Tibial nerve (tissue), 4 donors: ENCODE measurements around the gene CPS1. TPM values are rescaled to one million over a fixed set of nuclear protein-coding genes. Genes with fewer than 3 reads are reported as not detected.

ENCODE experiments used
- DNase-seq, 2 donors: peaks; one replicate each; pipeline ENCODE4 v3.0.0-alpha.2; 2019; ENCODE audit warnings: low spot score in 2 of 2
- H3K27ac ChIP-seq, 4 donors: fragments of 200-600 bp; sonication (generic) in 3 of 4; one replicate each; pipeline ENCODE4 v1.5.1; 2017 to 2019; ENCODE audit warnings: mild to moderate bottlenecking in 1 of 4
- H3K27me3 ChIP-seq, 2 donors: fragments of 200-600 bp; sonication (generic) in 1 of 2; one replicate each; pipeline versions ENCODE4 v1.5.1 to v1.6.0; 2017 to 2019
- H3K36me3 ChIP-seq, 3 donors: fragments of 200-600 bp; sonication (generic); one replicate each; pipeline ENCODE4 v1.5.1; 2018 to 2019
- H3K4me1 ChIP-seq, 4 donors: fragments of 200-600 bp; sonication (generic) in 3 of 4; one replicate each; pipeline ENCODE4 v1.5.1; 2017 to 2019
- H3K4me3 ChIP-seq, 4 donors: fragments of 200-600 bp; sonication (generic) in 3 of 4; one replicate each; pipeline ENCODE4 v1.5.1; 2017 to 2019; ENCODE audit warnings: mild to moderate bottlenecking in 1 of 4, moderate library complexity in 1 of 4
- H3K9me3 ChIP-seq, 4 donors: fragments of 200-600 bp; sonication (generic) in 3 of 4; one replicate each; pipeline ENCODE4 v1.5.1; 2017 to 2019
- EP300 ChIP-seq, 2 donors: sonication (generic); formaldehyde crosslinking; IDR thresholded peaks; one replicate each; pipeline ENCODE4 v1.6.1; 2017; ENCODE audit warnings: antibody characterized with exemption in 2 of 2, mild to moderate bottlenecking in 1 of 2
- POLR2A ChIP-seq, 2 donors: fragments of 450-650 bp; IDR thresholded peaks; one replicate each; pipeline ENCODE4 v1.6.1; 2017; ENCODE audit warnings: antibody characterized with exemption in 2 of 2, mild to moderate bottlenecking in 2 of 2, moderate library complexity in 2 of 2
- WGBS, 2 donors: methylation state at CpG; one replicate each; pipeline ENCODE4 v1.1.5; 2018; 5-methylcytosine and 5-hydroxymethylcytosine counted together
- total RNA-seq, 4 donors: library from RNA; depleted of rRNA; stranded (reverse); fragments of >200 nt; gene quantifications; one replicate each; pipeline ENCODE4 v1.1.0, GENCODE V29; 2016
- TF ChIP-seq, protein P1 (sequence below), 5 experiments: fragments of 200-600 bp in 3 of 5; fragments of 450-650 bp in 2 of 5; sonication (generic) in 3 of 5; IDR thresholded peaks; one replicate each; pipeline ENCODE4 v1.5.1; 2016 to 2019; ENCODE audit warnings: antibody characterized with exemption in 5 of 5, mild to moderate bottlenecking in 3 of 5, moderate library complexity in 2 of 5

The CPS1 gene
- total RNA-seq, 4 donors from 2014 or later = 5.9 to 15.1 (median 7.7) TPM

DNA sequence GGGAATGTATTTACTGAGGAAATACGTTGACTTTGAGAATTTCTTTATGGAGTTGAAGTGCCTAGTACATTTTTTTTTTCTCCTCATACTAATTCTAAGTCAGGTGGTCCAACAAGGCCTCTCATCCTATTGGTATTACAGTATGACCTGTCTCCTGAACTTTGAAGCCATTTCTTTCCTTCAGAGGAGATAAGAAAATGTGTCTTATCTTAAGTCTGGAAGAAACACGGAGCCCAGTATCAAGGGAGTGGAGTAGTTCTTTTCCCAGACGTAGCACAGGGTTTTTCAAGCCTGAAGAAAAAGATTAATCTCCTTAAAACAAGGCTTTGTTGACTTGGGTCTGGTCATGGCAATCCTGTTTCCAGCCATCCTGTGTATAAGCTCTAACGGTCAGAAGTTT is 11.6 kb upstream of the CPS1 start:
- TF ChIP-seq POLR2A (IDR thresholded peaks at IDR 0.05) = no peak
- no peak for TF ChIP-seq EP300 (IDR thresholded peaks at IDR 0.05)
- TF ChIP-seq, protein P1, sequence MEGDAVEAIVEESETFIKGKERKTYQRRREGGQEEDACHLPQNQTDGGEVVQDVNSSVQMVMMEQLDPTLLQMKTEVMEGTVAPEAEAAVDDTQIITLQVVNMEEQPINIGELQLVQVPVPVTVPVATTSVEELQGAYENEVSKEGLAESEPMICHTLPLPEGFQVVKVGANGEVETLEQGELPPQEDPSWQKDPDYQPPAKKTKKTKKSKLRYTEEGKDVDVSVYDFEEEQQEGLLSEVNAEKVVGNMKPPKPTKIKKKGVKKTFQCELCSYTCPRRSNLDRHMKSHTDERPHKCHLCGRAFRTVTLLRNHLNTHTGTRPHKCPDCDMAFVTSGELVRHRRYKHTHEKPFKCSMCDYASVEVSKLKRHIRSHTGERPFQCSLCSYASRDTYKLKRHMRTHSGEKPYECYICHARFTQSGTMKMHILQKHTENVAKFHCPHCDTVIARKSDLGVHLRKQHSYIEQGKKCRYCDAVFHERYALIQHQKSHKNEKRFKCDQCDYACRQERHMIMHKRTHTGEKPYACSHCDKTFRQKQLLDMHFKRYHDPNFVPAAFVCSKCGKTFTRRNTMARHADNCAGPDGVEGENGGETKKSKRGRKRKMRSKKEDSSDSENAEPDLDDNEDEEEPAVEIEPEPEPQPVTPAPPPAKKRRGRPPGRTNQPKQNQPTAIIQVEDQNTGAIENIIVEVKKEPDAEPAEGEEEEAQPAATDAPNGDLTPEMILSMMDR (IDR thresholded peaks at IDR 0.05) = no peak
- no peak for DNase-seq

DNA sequence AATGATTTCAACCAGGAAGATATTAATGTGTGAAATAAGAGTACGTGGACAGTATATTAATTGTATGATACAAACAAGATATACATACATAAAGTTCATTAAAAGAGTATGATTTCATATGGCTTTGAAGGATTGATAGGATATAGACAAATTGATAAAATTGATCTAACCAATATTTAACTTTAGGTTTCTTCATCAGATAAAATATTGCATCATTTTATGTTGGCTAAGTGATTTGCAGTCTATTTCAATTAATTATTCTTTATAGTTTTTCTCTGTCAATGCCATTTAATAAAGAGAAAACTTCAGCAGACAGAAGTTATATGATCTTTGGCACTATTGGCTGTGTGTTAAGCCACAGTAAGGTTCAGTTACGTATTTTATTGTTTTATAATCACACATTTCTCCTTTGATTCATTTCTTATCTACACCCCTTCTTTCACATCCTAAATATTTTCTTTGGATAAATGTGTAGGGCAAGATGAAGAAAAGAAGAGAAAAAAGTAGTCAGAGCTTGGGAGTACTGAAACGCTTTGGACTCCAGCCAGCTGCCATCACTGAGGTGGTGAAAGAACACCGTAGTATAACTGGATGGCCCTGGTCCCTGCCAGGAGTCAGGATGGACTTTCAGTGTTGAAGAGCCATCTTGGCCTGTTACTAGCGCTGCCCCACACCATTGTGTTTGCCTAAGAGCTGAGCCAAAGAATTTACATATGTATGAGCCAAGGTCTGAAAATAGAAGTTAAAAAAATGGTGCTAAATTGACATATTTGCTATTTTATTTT is 9.8 kb upstream of the CPS1 start:
- no peaks in the 10 kb centered on the region for H3K4me1 ChIP-seq
- no peaks in the 10 kb centered on the region for H3K36me3 ChIP-seq
- H3K27ac ChIP-seq = no peak overlapping the region
- no peak for DNase-seq
- TF ChIP-seq POLR2A (IDR thresholded peaks at IDR 0.05) (no peak), EP300 (IDR thresholded peaks at IDR 0.05) (no peak)
- WGBS, 2 donors = 72% methylated on average over 5 of the region's 5 CpGs
- H3K9me3 ChIP-seq = no peaks in the 10 kb centered on the region
- H3K4me3 ChIP-seq = no peak overlapping the region
- no peaks in the 10 kb centered on the region for H3K27me3 ChIP-seq

More for the DNA sequence above, 11.6 kb upstream of the CPS1 start:
- no peaks in the 10 kb centered on the region for H3K9me3 ChIP-seq
- H3K27me3 ChIP-seq = no peaks in the 10 kb centered on the region
- no peaks in the 10 kb centered on the region for H3K4me1 ChIP-seq
- no peaks in the 10 kb centered on the region for H3K36me3 ChIP-seq
- H3K27ac ChIP-seq = no peak overlapping the region
- H3K4me3 ChIP-seq = no peak overlapping the region
- WGBS, 2 donors = 79 to 80% methylated on average over 4 of the region's 4 CpGs

DNA sequence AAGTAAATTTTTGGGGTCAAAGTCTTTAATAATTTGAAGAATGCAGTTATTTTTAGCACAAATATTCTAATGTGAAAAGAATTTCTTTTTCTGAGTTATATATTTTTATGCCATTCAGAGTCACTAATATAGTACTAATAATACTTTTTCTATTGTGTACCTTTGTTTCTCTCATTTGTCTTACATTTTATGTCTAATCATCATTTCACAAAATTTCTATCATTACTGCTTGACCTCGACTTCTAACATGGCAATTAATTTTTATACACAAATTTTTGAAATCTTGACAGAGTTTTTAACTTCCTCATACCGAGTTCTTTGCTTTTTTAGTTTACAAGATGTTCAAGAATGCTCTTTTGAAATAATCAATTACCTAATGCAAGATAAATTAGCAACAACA is 8.4 kb upstream of the CPS1 start:
- peaks cover 0 to 2% (median 0%) of the 10 kb centered on the region in 4 donors for H3K4me1 ChIP-seq
- no peak for DNase-seq
- no peaks in the 10 kb centered on the region for H3K36me3 ChIP-seq
- H3K27ac ChIP-seq = no peak overlapping the region
- H3K4me3 ChIP-seq = no peak overlapping the region
- no peaks in the 10 kb centered on the region for H3K27me3 ChIP-seq
- H3K9me3 ChIP-seq = no peaks in the 10 kb centered on the region
- TF ChIP-seq, protein P1 (IDR thresholded peaks at IDR 0.05) = no peak
- TF ChIP-seq EP300 (IDR thresholded peaks at IDR 0.05) = no peak
- TF ChIP-seq POLR2A (IDR thresholded peaks at IDR 0.05) = no peak
- WGBS, 2 donors = 61 to 77% methylated on average over 2 of the region's 2 CpGs

DNA sequence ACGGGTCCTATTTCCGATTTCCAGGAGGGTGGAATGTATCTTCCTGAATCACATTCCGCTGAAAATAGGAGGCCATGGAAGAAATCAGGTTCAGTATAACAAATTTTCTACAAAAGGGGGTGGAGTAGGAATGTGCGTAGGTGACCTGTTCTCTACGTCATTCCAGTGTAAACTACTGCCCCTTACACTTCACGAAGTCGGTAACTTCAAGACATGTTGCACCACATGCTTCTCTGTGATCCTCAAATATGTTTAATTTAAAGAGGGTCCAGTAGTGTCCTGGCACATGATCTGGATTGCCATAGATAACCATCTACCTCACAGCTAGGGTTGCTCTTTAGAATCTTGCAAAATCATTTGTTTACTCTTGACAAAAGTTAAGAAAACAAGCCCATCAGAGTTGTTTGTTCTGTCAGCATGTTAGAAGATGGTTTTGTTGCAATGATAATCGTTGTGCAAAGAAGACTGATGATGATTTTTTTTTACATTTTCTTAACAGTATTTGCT is 7.5 kb upstream of the CPS1 start:
- DNase-seq = no peak
- WGBS, 2 donors = 88 to 93% methylated on average over 8 of the region's 8 CpGs
- H3K27ac ChIP-seq = no peak overlapping the region

DNA sequence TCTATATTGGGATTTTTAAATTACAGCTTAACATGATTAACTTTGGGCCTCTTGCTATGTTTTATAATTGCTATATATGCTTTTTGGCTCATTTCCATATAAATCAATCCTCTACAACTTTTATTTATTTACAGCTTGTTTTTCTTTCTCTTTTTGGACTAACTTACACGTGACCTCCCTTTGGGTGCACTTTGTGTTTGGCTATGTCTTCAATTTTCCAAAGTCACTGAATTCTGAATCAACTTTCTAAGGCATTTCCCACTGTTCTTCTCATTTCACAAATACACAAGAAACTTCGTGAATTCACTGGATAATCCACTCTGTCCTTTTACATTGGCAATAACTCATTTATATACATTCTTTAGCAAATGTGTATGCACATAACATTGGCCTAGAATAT is 5.4 kb upstream of the CPS1 start:
- TF ChIP-seq EP300 (IDR thresholded peaks at IDR 0.05) (no peak), POLR2A (IDR thresholded peaks at IDR 0.05) (no peak)
- TF ChIP-seq, protein P1 (IDR thresholded peaks at IDR 0.05) = no peak
- DNase-seq = no peak
- Histone ChIP-seq H3K36me3 (no peaks in the 10 kb centered on the region), H3K4me1 (peaks cover 0 to 7% (median 0%) of the 10 kb centered on the region in 4 donors), H3K27me3 (no peaks in the 10 kb centered on the region), H3K27ac (no peak overlapping the region), H3K9me3 (no peaks in the 10 kb centered on the region), H3K4me3 (no peak overlapping the region)
- 48 to 65% methylated on average over 2 of the region's 2 CpGs for WGBS, 2 donors

More for the DNA sequence above, 7.5 kb upstream of the CPS1 start:
- H3K9me3 ChIP-seq = no peaks in the 10 kb centered on the region
- H3K27me3 ChIP-seq = no peaks in the 10 kb centered on the region
- no peak overlapping the region for H3K4me3 ChIP-seq
- TF ChIP-seq POLR2A (IDR thresholded peaks at IDR 0.05) = no peak
- TF ChIP-seq EP300 (IDR thresholded peaks at IDR 0.05) = no peak
- TF ChIP-seq, protein P1 (IDR thresholded peaks at IDR 0.05) = no peak
- H3K36me3 ChIP-seq = no peaks in the 10 kb centered on the region
- peaks cover 0 to 7% (median 0%) of the 10 kb centered on the region in 4 donors for H3K4me1 ChIP-seq
